Measurements from ENCODE around the gene DNMT3A. TPM values are rescaled to one million over a fixed set of nuclear protein-coding genes. Genes with fewer than 3 reads are reported as not detected.

Gene DNMT3A
- total RNA-seq, 1 experiment from 2014 or later = 12.2 TPM

- TF ChIP-seq CTCF (conservative IDR thresholded peaks at IDR 0.05; ENCODE audit: low read depth, low read length) = no peak
- TF ChIP-seq EZH2phosphoT487 (IDR thresholded peaks at IDR 0.05; ENCODE audit: borderline replicate concordance, low read length) = no peak
- no peak for TF ChIP-seq EZH2 (IDR thresholded peaks at IDR 0.05; ENCODE audit: low read length, unreplicated experiment)
- Histone ChIP-seq H3K4me3 (ENCODE audit: low read length) (no peak overlapping the region), H3K9ac (ENCODE audit: low read length) (no peak overlapping the region), H3K27me3 (ENCODE audit: low read length) (no peaks in the 10 kb centered on the region), H3K27ac (ENCODE audit: low read length) (no peak overlapping the region), H3K9me2 (replicated peaks; ENCODE audit: low read length) (no peaks in the 10 kb centered on the region), H3K79me2 (ENCODE audit: low read length) (no peaks in the 10 kb centered on the region), H3K4me2 (ENCODE audit: low read length) (no peak overlapping the region), H4K20me1 (ENCODE audit: low read length) (no peaks in the 10 kb centered on the region), H3K4me1 (ENCODE audit: insufficient read depth, low read length) (no peaks in the 10 kb centered on the region), H2AFZ (ENCODE audit: low read length) (no peak overlapping the region), H3K9me3 (ENCODE audit: low read length) (no peaks in the 10 kb centered on the region), H3F3A (ENCODE audit: low read length, unreplicated experiment) (no peaks in the 10 kb centered on the region), H3K36me3 (ENCODE audit: low read depth, low read length) (no peaks in the 10 kb centered on the region)
- intact Hi-C loops (cut with micrococcal nuclease) = no loop called here
- ATAC-seq (no peak), DNase-seq (no peak)
- CTCF ChIA-PET = no interaction called here
- POLR2A ChIA-PET (ENCODE audit: unreplicated experiment) = no interaction called here
- no TSS peak for BruUV-seq (replicated peaks)
Measured at GRCh38 chr2:25387876-25388449, 46.2 kb upstream of the DNMT3A start.

GRCh38 chr2:25386971-25387875 is 45.5 kb upstream of the DNMT3A start:
- no peak for DNase-seq
- POLR2A ChIA-PET (ENCODE audit: unreplicated experiment) = no interaction called here

More at GRCh38 chr2:25386971-25387875, 45.5 kb upstream of the DNMT3A start:
- Histone ChIP-seq H3F3A (ENCODE audit: low read length, unreplicated experiment) (no peaks in the 10 kb centered on the region), H4K20me1 (ENCODE audit: low read length) (no peaks in the 10 kb centered on the region), H3K27me3 (ENCODE audit: low read length) (no peaks in the 10 kb centered on the region), H3K9ac (ENCODE audit: low read length) (no peak overlapping the region), H3K4me2 (ENCODE audit: low read length) (no peak overlapping the region), H3K4me1 (ENCODE audit: insufficient read depth, low read length) (no peaks in the 10 kb centered on the region), H3K27ac (ENCODE audit: low read length) (no peak overlapping the region), H3K79me2 (ENCODE audit: low read length) (no peaks in the 10 kb centered on the region), H2AFZ (ENCODE audit: low read length) (no peak overlapping the region), H3K36me3 (ENCODE audit: low read depth, low read length) (no peaks in the 10 kb centered on the region), H3K9me2 (replicated peaks; ENCODE audit: low read length) (no peaks in the 10 kb centered on the region), H3K9me3 (ENCODE audit: low read length) (no peaks in the 10 kb centered on the region), H3K4me3 (ENCODE audit: low read length) (no peak overlapping the region)
- intact Hi-C loops (cut with micrococcal nuclease) = no loop called here
- ATAC-seq = no peak
- TF ChIP-seq EZH2phosphoT487 (IDR thresholded peaks at IDR 0.05; ENCODE audit: borderline replicate concordance, low read length) (no peak), CTCF (conservative IDR thresholded peaks at IDR 0.05; ENCODE audit: low read depth, low read length) (no peak)
- BruUV-seq (replicated peaks) = no TSS peak
- CTCF ChIA-PET = no interaction called here

Measured in PC-3 (cell line).